ENCODE data around the gene EFCAB9. TPM values are rescaled to one million over a fixed set of nuclear protein-coding genes. Genes with fewer than 3 reads are reported as not detected.
"Not testable (repeated sequence)": the region's sequence is repeated elsewhere in the genome, so short reads cannot be mapped to it uniquely, and the experiment has no call there.

EFCAB9 gene
- polyA plus RNA-seq, 1 donor, result not detected

GRCh38 chr5:172188033-172188892 is 5.7 kb upstream of the EFCAB9 start, which contains the start of gene STK10:
Gene STK10 (minus strand): TSS chr5:172188224. CDS start chr5:172188042, 182 bp downstream.
- DNase-seq (ENCODE audit: low read depth), result peak; percentile 70

GRCh38 chr5:172188893-172189692 is 4.9 kb upstream of the EFCAB9 start:
- no peak for DNase-seq (ENCODE audit: low read depth)

- DNase-seq (ENCODE audit: low read depth), result no peak
Measured at GRCh38 chr5:172189693-172190296, 4.2 kb upstream of the EFCAB9 start.

- DNase-seq (ENCODE audit: low read depth), result no peak
Measured at GRCh38 chr5:172194985-172195774, 1.2 kb downstream of the EFCAB9 start.

- DNase-seq (ENCODE audit: low read depth), result not testable (repeated sequence)
Measured at GRCh38 chr5:172197775-172198174, 3.8 kb downstream of the EFCAB9 start.

- DNase-seq (ENCODE audit: low read depth), result no peak
Measured at GRCh38 chr5:172199446-172199845, 5.5 kb downstream of the EFCAB9 start.

- DNase-seq (ENCODE audit: low read depth), result no peak
Measured at GRCh38 chr5:172200476-172200875, 6.5 kb downstream of the EFCAB9 start.

- DNase-seq (ENCODE audit: low read depth), result not testable (repeated sequence)
Measured at GRCh38 chr5:172205984-172206383, 12.0 kb downstream of the EFCAB9 start.

- no peak for DNase-seq (ENCODE audit: low read depth)
Measured at GRCh38 chr5:172207511-172207910, 13.5 kb downstream of the EFCAB9 start.

GRCh38 chr5:172209714-172210113 is 15.7 kb downstream of the EFCAB9 start:
- DNase-seq (ENCODE audit: low read depth), result no peak

GRCh38 chr5:172211676-172212075 is 17.7 kb downstream of the EFCAB9 start:
- no peak for DNase-seq (ENCODE audit: low read depth)

GRCh38 chr5:172213126-172213525 is 19.2 kb downstream of the EFCAB9 start:
- no peak for DNase-seq (ENCODE audit: low read depth)

- DNase-seq (ENCODE audit: low read depth), result no peak
Measured at GRCh38 chr5:172216345-172216744, 22.4 kb downstream of the EFCAB9 start.

- DNase-seq (ENCODE audit: low read depth), result no peak
Measured at GRCh38 chr5:172219296-172219695, 25.3 kb downstream of the EFCAB9 start.

GRCh38 chr5:172223901-172224873 is 30.2 kb downstream of the EFCAB9 start:
- DNase-seq (ENCODE audit: low read depth), result no peak

GRCh38 chr5:172224996-172225395 is 31.0 kb downstream of the EFCAB9 start:
- no peak for DNase-seq (ENCODE audit: low read depth)

GRCh38 chr5:172229904-172230303 is 35.9 kb downstream of the EFCAB9 start:
- DNase-seq (ENCODE audit: low read depth), result no peak

GRCh38 chr5:172234031-172234430 is 40.1 kb downstream of the EFCAB9 start:
- DNase-seq (ENCODE audit: low read depth), result no peak

GRCh38 chr5:172235132-172235780 is 41.3 kb downstream of the EFCAB9 start:
- DNase-seq (ENCODE audit: low read depth), result no peak
